CD14-positive monocyte (primary cell): Measurements from ENCODE around the gene FOXF2. TPM values are rescaled to one million over a fixed set of nuclear protein-coding genes. Genes with fewer than 3 reads are reported as not detected.
A peak's percentile ranks its signal among the peaks of the same experiment; 100 is the strongest.

ENCODE experiments used
- DNase-seq, 3 donors: peaks; one replicate each; pipeline ENCODE4 v3.0.0-alpha.2; 2011 to 2022
- H2AFZ ChIP-seq: 2 replicates; pipeline ENCODE4 v1.6.0; 2012; ENCODE audit warnings: mild to moderate bottlenecking, low read depth, low read length, inconsistent platforms; ENCODE audit not compliant: insufficient read depth, poor library complexity, severe bottlenecking
- H3K27ac ChIP-seq, 2 donors: 1 replicate in 1 of 2; 2 replicates in 1 of 2; pipeline ENCODE4 v1.5.1; 2012 to 2013; ENCODE audit warnings: low read length in 2 of 2, control low read depth in 1 of 2, inconsistent platforms in 1 of 2, low read depth in 1 of 2, mild to moderate bottlenecking in 1 of 2
- H3K27me3 ChIP-seq, 2 donors: one replicate each; pipeline versions ENCODE4 v1.6.0 to v1.6.1; 2011 to 2013; ENCODE audit warnings: low read length in 2 of 2; ENCODE audit not compliant: control insufficient read depth in 2 of 2, insufficient read depth in 2 of 2
- H3K36me3 ChIP-seq, 2 donors: replicated peaks in 1 of 2; 1 replicate in 1 of 2; 2 replicates in 1 of 2; pipeline versions ENCODE4 v1.5.1 to v1.6.1; 2012 to 2013; ENCODE audit warnings: low read length in 2 of 2, control low read depth in 1 of 2, inconsistent platforms in 1 of 2, mild to moderate bottlenecking in 1 of 2; ENCODE audit not compliant: insufficient read depth in 2 of 2, control insufficient read depth in 1 of 2
- H3K4me1 ChIP-seq, 2 donors: 1 replicate in 1 of 2; 2 replicates in 1 of 2; pipeline versions ENCODE4 v1.5.1 to v1.6.1; 2012 to 2013; ENCODE audit warnings: low read length in 2 of 2, control low read depth in 1 of 2, inconsistent platforms in 1 of 2, mild to moderate bottlenecking in 1 of 2, moderate library complexity in 1 of 2; ENCODE audit not compliant: insufficient read depth in 2 of 2, control insufficient read depth in 1 of 2
- H3K4me2 ChIP-seq: replicated peaks from 2 replicates; pipeline ENCODE3; 2012; ENCODE audit warnings: low read length, moderate library complexity, mild to moderate bottlenecking; ENCODE audit not compliant: poor library complexity, severe bottlenecking; ENCODE audit errors: extremely low read depth
- H3K4me3 ChIP-seq, 3 experiments: fragments of 200-600 bp in 1 of 3; sonication (generic) in 1 of 3; replicated peaks in 1 of 3; 1 replicate in 2 of 3; 2 replicates in 1 of 3; pipeline ENCODE4 v1.5.1; 2011 to 2013; ENCODE audit warnings: low read length in 3 of 3, mild to moderate bottlenecking in 3 of 3, control low read depth in 2 of 3, low read depth in 2 of 3, inconsistent platforms in 1 of 3, moderate library complexity in 1 of 3
- H3K79me2 ChIP-seq: 2 replicates; pipeline ENCODE4 v1.6.0; 2012; ENCODE audit warnings: mild to moderate bottlenecking, control low read depth, inconsistent platforms, low read length, moderate library complexity; ENCODE audit not compliant: insufficient read depth
- H3K9ac ChIP-seq: 2 replicates; pipeline ENCODE4 v1.6.0; 2017; ENCODE audit warnings: low read length, mild to moderate bottlenecking; ENCODE audit not compliant: insufficient read depth, poor library complexity, severe bottlenecking
- H3K9me3 ChIP-seq, 2 donors: replicated peaks in 1 of 2; 1 replicate in 1 of 2; 2 replicates in 1 of 2; pipeline versions ENCODE4 v1.5.1 to v1.6.1; 2012 to 2013; ENCODE audit warnings: low read length in 2 of 2, control low read depth in 1 of 2; ENCODE audit not compliant: control insufficient read depth in 1 of 2, insufficient read depth in 1 of 2
- H4K20me1 ChIP-seq: 2 replicates; pipeline ENCODE4 v1.6.0; 2012; ENCODE audit warnings: mild to moderate bottlenecking, low read length, control low read depth, moderate library complexity; ENCODE audit not compliant: insufficient read depth
- H3K27ac Mint-ChIP-seq, 7 donors: one replicate each; pipeline ENCODE4 v1.8.0; 2020; ENCODE audit warnings: mild to moderate bottlenecking in 7 of 7, mixed read lengths in 7 of 7, moderate library complexity in 6 of 7, inconsistent platforms in 2 of 7
- H3K27me3 Mint-ChIP-seq, 3 donors: one replicate each; pipeline ENCODE4 v1.8.0; 2021 to 2022; ENCODE audit warnings: low read depth in 3 of 3, mild to moderate bottlenecking in 3 of 3, mixed read lengths in 3 of 3, moderate library complexity in 3 of 3, inconsistent platforms in 1 of 3
- H3K36me3 Mint-ChIP-seq, 2 donors: one replicate each; pipeline ENCODE4 v1.8.0; 2020; ENCODE audit warnings: mixed read lengths in 2 of 2, inconsistent platforms in 1 of 2, mild to moderate bottlenecking in 1 of 2
- H3K4me1 Mint-ChIP-seq: one replicate; pipeline ENCODE4 v1.8.0; 2020; ENCODE audit warnings: mild to moderate bottlenecking, mixed read lengths
- H3K4me3 Mint-ChIP-seq, 2 donors: one replicate each; pipeline ENCODE4 v1.8.0; 2020; ENCODE audit warnings: mild to moderate bottlenecking in 2 of 2, mixed read lengths in 2 of 2, moderate library complexity in 1 of 2
- H3K9me3 Mint-ChIP-seq, 7 donors: one replicate each; pipeline ENCODE4 v1.8.0; 2020 to 2022; ENCODE audit warnings: mixed read lengths in 7 of 7, mild to moderate bottlenecking in 6 of 7, moderate library complexity in 6 of 7, inconsistent platforms in 2 of 7
- CTCF ChIP-seq: fragments of 200-600 bp; IDR thresholded peaks from one replicate; pipeline ENCODE4 v1.8.0; 2022; ENCODE audit warnings: antibody characterized with exemption, mild to moderate bottlenecking
- WGBS: methylation state at CpG from one replicate; pipeline ENCODE4 v1.1.5; 2013; ENCODE audit warnings: missing lambda C conversion rate; ENCODE audit not compliant: insufficient coverage; 5-methylcytosine and 5-hydroxymethylcytosine counted together
- intact Hi-C, 2 donors: fragments of 100-400 bp; cut with micrococcal nuclease; formaldehyde crosslinking; loops; one replicate each; pipeline versions ENCODE4 v1.15.0 to v1.15.1; 2023
- polyA plus RNA-seq, 3 donors: library from polyadenylated mRNA; depleted of rRNA in 1 of 3; unstranded in 2 of 3; stranded (reverse) in 1 of 3; fragments of 300-500 nt in 2 of 3; fragments of >200 nt in 1 of 3; fragmentation: Illumina TruSeq in 2 of 3; gene quantifications; 1 replicate in 2 of 3; 2 replicates in 1 of 3; pipeline ENCODE4 v1.2.3, GENCODE V29; 2012 to 2021

The FOXF2 gene
- polyA plus RNA-seq, 3 donors: 0.03 TPM; not detected in 2

DNA sequence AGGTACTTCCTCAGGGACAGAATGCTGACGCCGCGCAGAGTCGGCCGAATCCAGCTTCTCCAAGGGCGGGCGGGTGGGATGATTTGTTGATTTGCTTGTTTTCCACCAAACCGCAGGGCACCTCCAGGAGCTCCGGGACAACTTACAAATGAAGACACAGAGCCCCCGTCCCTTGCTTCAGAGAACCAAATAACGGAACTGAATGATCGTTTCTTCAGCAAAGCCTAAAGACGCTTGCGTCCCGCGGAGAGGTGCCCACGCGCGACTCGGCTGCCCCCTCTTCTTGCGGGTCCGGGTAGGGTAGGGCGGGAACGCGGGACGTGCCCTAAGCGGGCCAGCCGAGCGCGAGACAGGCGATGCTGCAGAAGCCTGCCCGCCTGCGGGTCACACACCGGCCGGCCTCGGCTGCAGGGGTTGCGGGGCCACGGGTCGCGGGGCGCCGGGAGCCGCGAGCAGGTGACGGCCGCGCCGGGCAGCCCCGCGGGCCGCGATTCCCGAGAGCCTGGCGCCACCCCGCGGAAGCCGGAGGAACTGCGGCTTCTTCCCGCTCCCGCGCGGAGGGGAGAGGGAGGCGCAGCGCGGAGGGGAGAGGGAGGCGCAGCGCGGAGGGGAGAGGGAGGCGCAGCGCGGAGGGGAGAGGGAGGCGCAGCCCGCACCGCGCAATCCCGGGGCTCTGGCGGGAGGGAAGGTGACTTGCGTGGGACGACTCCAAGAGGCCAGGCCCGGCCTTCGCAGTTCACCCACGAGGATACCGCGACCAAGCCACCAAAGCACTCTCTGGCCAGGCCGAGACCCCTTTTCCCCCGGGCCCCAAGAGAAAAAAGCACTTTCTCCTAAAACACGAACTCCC is 7.7 kb upstream of the FOXF2 start:
- Histone ChIP-seq H3K4me2 (peak overlapping the region; percentile 24), H3K27ac (no peak overlapping the region), H3K4me1 (peaks cover 5 to 23% of the 10 kb centered on the region in 2 donors), H3K79me2 (no peaks in the 10 kb centered on the region), H3K9me3 (peaks cover 0 to 47% of the 10 kb centered on the region in 2 donors), H3K9ac (no peak overlapping the region), H3K27me3 (peaks cover 90 to 97% of the 10 kb centered on the region in 2 donors), H3K4me3 (no peak overlapping the region), H4K20me1 (no peaks in the 10 kb centered on the region), H3K36me3 (no peaks in the 10 kb centered on the region), H2AFZ (no peak overlapping the region)
- Mint-ChIP-seq H3K4me3 (peak overlapping the region in 1 of 2 donors; percentile 81), H3K4me1 (peaks cover 13% of the 10 kb centered on the region), H3K27ac (no peak overlapping the region), H3K9me3 (peaks cover 0 to 29% (median 15%) of the 10 kb centered on the region in 7 donors), H3K27me3 (peaks cover 87 to 100% (median 89%) of the 10 kb centered on the region in 3 donors), H3K36me3 (no peaks in the 10 kb centered on the region)
- WGBS: under 1% methylated on average over 69 of the region's 87 CpGs
- peak; percentile 88 for TF ChIP-seq CTCF
- intact Hi-C loops: loop anchor here (2.0 to 5.0 kb wide), 2 partner anchors 119 kb away; no protein-coding TSS in a partner anchor
- DNase-seq: peak in 1 of 3 donors; percentile 42

DNA sequence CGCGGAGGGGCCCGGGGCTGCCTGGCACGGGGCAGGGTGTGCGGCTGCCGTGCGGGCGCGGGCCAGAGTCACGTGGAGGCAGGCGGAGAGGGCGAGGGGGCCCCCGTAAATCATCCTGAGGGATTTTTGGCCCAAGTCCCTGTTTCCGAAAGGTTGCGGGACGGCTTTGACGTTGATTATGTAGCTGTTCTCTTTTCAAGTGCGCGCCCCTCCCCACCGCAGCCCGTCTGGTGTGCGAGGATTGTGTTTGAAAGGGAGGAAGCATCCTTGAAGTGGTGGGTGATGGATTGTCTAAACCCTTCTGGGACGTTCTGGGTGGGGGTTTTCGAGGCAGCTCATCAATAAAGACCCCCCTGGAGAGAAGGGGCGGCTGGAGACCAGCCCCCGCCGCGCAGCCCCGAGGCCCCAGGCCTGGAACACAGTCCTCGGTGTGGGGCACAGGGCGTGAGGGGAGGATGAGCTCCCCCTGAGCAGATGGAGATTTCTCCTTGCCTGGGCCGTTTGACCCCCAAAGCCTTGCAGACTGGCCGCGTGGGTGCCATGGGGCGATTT is 7.0 kb upstream of the FOXF2 start:
- H2AFZ ChIP-seq: no peak overlapping the region

More for the DNA sequence above, 7.0 kb upstream of the FOXF2 start:
- Histone ChIP-seq H3K9ac (no peak overlapping the region), H3K4me2 (no peak overlapping the region), H3K27ac (no peak overlapping the region), H3K27me3 (peaks cover 90 to 97% of the 10 kb centered on the region in 2 donors), H3K9me3 (peaks cover 0 to 51% of the 10 kb centered on the region in 2 donors), H4K20me1 (no peaks in the 10 kb centered on the region), H3K36me3 (no peaks in the 10 kb centered on the region), H3K4me3 (no peak overlapping the region), H3K4me1 (peaks cover 5 to 23% of the 10 kb centered on the region in 2 donors), H3K79me2 (no peaks in the 10 kb centered on the region)
- DNase-seq: no peak
- H3K9me3 Mint-ChIP-seq: peaks cover 0 to 25% (median 14%) of the 10 kb centered on the region in 7 donors
- no peaks in the 10 kb centered on the region for H3K36me3 Mint-ChIP-seq
- no peak for TF ChIP-seq CTCF
- intact Hi-C loops: loop anchor here in 1 of 2 donors (5.0 kb wide), 1 partner anchor 120 kb away; no protein-coding TSS in a partner anchor
- peak overlapping the region in 1 of 2 donors; percentile 83 for H3K4me3 Mint-ChIP-seq
- peaks cover 87 to 100% (median 90%) of the 10 kb centered on the region in 3 donors for H3K27me3 Mint-ChIP-seq
- H3K4me1 Mint-ChIP-seq: peaks cover 13% of the 10 kb centered on the region
- no peak overlapping the region for H3K27ac Mint-ChIP-seq
- 1% methylated on average over 30 of the region's 35 CpGs for WGBS
